ENCODE measurements around the gene GSTT2B.
"Not testable (repeated sequence)": the region's sequence is repeated elsewhere in the genome, so short reads cannot be mapped to it uniquely, and the experiment has no call there.

Gene GSTT2B

DNA sequence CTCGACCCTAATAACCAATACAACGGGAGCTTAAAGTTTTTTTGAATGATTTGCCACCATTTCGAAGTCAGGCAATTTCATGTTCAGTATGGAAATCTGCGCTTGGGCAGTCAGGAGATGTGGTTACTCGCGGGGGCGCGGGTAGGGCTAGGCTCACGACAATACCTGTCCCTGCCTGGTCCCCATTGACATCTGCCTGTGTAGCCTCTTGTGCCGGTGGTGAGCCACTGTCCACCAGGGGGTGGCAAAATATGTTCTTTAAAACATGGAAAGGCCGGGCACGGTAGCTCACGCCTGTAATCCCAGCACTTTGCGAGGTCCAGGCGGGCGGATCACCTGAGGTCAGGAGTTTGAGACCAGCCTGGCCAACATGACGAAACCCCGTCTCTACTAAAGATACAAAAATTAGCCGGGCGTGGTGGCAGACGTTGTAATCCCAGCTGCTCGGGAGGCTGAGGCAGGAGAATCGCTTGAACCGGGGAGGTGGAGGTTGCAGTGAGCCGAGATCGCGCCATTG lies 13.9 kb upstream of the GSTT2B start:
- peak; percentile 35 for DNase-seq
- H3K36me3 ChIP-seq: peaks cover 18% of the 10 kb centered on the region
- H3K9me3 ChIP-seq; H3K4me1 ChIP-seq; H3K4me3 ChIP-seq (ENCODE audit: low read depth, low read length); H3K27me3 ChIP-seq: not testable (repeated sequence)

DNA sequence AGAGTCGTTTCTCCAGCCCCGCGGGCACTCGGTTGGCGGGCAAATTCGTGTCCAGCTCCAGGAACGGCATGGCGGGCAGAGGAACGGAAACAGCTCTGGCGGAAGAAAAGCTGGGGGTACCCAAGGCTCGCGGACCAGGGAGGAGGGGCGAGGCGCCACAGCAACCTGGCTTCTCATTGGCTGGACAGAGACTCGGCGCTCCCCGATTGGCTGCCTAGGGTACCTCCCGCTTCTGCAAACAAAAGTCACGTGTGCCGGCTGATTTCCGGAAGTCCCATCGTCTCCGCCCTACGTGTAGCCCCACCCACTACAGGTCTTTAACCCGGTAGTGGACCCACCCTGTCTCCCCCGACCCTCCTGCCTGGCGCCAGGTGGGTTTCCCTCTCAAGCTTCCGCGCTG lies 13.3 kb upstream of the GSTT2B start, which contains the start of gene DDT:
Gene DDT, minus strand, starts transcription at position 97 of the 400 bp plus-strand sequence. Its CDS starts 27 bp downstream, at position 70.
- not testable (repeated sequence) for H3K27me3 ChIP-seq; DNase-seq; H3K4me3 ChIP-seq (ENCODE audit: low read depth, low read length); H3K4me1 ChIP-seq; H3K9me3 ChIP-seq
- peaks cover 23% of the 10 kb centered on the region for H3K36me3 ChIP-seq

DNA sequence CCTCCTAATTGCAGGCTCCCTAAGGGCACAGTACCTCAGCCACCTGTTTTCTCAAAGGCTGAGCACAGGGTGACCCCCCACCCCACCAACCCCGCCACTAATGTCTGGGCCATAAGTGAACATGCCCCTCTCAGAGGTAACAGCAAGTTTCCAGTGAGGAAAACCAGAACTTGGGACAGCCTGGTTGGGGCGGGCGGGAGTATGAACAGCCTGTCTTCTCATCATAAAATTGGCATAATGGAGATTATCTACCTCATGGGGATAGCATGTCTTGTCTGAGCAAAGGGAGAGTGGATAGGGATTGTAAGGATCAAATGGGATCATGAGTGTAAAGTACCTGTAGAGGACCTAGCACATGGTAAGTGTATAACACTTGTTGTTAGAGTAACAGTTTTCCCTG lies 10.9 kb upstream of the GSTT2B start:
- not testable (repeated sequence) for H3K9me3 ChIP-seq; H3K27me3 ChIP-seq; H3K4me1 ChIP-seq; DNase-seq; H3K4me3 ChIP-seq (ENCODE audit: low read depth, low read length)
- H3K36me3 ChIP-seq: peaks cover 27% of the 10 kb centered on the region

DNA sequence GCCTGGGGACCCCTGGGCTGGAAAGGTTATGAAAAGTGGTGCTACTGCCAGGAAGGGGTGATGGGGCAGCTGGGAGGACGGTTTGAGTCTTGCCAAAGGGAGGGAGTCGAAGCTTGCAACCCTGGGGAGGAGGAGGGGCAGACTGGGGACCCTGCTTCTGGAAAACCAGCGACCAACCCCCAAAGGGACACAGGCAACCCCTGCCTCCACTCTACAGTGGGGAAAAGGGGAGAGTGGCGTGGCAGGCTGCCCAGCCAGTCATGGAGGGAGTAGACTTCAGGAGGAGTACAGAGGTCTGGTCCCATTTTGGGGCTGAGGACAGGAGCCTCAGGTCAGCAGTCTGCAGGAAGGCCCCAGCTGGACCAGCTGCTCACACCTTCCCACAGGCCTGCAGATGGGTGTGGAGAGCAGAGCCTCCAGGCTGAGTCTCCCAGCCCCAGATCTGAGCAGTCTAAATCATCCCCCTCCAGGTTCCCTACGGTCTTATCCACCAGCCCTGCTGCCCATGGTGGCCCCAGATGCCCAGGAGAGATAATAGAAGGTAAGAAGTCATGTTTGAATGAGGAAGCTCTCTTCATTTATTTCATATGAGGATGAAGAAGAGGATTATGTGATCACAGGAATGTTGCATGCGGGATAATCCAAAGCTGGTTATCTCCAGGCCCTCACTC lies 10.0 kb upstream of the GSTT2B start:
- Histone ChIP-seq H3K4me3 (ENCODE audit: low read depth, low read length) (no peak overlapping the region), H3K4me1 (no peaks in the 10 kb centered on the region), H3K36me3 (peaks cover 27% of the 10 kb centered on the region), H3K9me3 (no peaks in the 10 kb centered on the region), H3K27me3 (no peaks in the 10 kb centered on the region)
- DNase-seq: no peak
- TF ChIP-seq, protein P1, sequence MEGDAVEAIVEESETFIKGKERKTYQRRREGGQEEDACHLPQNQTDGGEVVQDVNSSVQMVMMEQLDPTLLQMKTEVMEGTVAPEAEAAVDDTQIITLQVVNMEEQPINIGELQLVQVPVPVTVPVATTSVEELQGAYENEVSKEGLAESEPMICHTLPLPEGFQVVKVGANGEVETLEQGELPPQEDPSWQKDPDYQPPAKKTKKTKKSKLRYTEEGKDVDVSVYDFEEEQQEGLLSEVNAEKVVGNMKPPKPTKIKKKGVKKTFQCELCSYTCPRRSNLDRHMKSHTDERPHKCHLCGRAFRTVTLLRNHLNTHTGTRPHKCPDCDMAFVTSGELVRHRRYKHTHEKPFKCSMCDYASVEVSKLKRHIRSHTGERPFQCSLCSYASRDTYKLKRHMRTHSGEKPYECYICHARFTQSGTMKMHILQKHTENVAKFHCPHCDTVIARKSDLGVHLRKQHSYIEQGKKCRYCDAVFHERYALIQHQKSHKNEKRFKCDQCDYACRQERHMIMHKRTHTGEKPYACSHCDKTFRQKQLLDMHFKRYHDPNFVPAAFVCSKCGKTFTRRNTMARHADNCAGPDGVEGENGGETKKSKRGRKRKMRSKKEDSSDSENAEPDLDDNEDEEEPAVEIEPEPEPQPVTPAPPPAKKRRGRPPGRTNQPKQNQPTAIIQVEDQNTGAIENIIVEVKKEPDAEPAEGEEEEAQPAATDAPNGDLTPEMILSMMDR (IDR thresholded peaks at IDR 0.05; ENCODE audit: low read depth, low read length): no peak

DNA sequence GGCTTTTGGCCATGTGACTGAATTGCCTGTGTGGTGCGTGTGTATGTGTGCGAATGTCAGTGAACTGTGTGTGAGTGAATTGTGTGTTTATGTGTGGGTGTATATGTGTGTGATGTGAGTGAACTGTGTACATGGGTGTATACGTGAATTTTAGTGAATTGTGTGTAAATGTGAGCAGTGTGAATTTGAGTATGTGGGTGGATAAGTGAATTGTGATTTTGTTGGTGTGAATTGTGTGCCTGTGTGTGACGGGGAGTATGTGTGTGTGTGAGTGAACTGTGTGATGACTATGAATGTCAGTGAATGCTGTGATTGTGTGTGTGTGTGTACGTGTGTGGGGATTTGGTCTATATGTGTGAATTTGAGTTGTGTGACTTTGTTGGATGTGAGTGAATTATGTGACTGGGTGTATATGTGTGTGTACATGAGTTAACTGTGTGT lies 9.2 kb upstream of the GSTT2B start:
- TF ChIP-seq, protein P1 (IDR thresholded peaks at IDR 0.05; ENCODE audit: low read depth, low read length): no peak
- DNase-seq: no peak
- no peaks in the 10 kb centered on the region for H3K9me3 ChIP-seq

DNA sequence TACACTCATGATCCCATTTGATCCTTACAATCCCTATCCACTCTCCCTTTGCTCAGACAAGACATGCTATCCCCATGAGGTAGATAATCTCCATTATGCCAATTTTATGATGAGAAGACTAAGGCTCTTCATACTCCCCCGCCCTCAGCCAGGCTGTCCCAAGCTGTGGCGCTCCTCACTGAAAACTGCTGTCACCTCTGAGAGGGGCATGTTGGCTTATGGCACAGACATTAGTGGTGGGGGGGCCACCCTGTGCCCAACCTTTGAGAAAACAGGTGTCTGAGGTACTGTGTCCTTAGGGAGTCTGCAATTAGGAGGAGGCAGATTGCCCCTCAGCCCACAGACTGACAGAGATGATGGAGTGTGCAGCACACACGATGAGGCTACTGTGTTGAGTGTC lies 8.1 kb upstream of the GSTT2B start:
- TF ChIP-seq, protein P1 (IDR thresholded peaks at IDR 0.05; ENCODE audit: low read depth, low read length): no peak
- H3K9me3 ChIP-seq: no peaks in the 10 kb centered on the region
- H3K36me3 ChIP-seq: peaks cover 27% of the 10 kb centered on the region
- no peak for DNase-seq
- no peak overlapping the region for H3K4me3 ChIP-seq (ENCODE audit: low read depth, low read length)
- H3K27me3 ChIP-seq: no peaks in the 10 kb centered on the region
- H3K4me1 ChIP-seq: no peaks in the 10 kb centered on the region

More for the DNA sequence above, 9.2 kb upstream of the GSTT2B start:
- no peak overlapping the region for H3K4me3 ChIP-seq (ENCODE audit: low read depth, low read length)
- no peaks in the 10 kb centered on the region for H3K4me1 ChIP-seq
- H3K27me3 ChIP-seq: no peaks in the 10 kb centered on the region
- H3K36me3 ChIP-seq: peaks cover 27% of the 10 kb centered on the region

DNA sequence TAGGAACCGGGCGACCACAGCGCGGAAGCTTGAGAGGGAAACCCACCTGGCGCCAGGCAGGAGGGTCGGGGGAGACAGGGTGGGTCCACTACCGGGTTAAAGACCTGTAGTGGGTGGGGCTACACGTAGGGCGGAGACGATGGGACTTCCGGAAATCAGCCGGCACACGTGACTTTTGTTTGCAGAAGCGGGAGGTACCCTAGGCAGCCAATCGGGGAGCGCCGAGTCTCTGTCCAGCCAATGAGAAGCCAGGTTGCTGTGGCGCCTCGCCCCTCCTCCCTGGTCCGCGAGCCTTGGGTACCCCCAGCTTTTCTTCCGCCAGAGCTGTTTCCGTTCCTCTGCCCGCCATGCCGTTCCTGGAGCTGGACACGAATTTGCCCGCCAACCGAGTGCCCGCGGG lies 5.6 kb upstream of the GSTT2B start, which contains the start of gene DDTL:
Gene DDTL, plus strand, starts transcription at position 321 of the 400 bp plus-strand sequence. Its CDS starts 27 bp downstream, at position 348.
- H3K9me3 ChIP-seq; H3K4me1 ChIP-seq; DNase-seq; H3K27me3 ChIP-seq; H3K4me3 ChIP-seq (ENCODE audit: low read depth, low read length): not testable (repeated sequence)
- peaks cover 22% of the 10 kb centered on the region for H3K36me3 ChIP-seq

DNA sequence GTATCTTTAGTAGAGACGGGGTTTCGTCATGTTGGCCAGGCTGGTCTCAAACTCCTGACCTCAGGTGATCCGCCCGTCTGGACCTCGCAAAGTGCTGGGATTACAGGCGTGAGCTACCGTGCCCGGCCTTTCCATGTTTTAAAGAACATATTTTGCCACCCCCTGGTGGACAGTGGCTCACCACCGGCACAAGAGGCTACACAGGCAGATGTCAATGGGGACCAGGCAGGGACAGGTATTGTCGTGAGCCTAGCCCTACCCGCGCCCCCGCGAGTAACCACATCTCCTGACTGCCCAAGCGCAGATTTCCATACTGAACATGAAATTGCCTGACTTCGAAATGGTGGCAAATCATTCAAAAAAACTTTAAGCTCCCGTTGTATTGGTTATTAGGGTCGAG lies 5.1 kb upstream of the GSTT2B start:
- not testable (repeated sequence) for H3K4me1 ChIP-seq; H3K9me3 ChIP-seq; H3K27me3 ChIP-seq; H3K4me3 ChIP-seq (ENCODE audit: low read depth, low read length); DNase-seq
- H3K36me3 ChIP-seq: peaks cover 19% of the 10 kb centered on the region
